ENCODE results near the gene UTP3.

Gene UTP3

GRCh38 chr4:70666369-70666768 is 22.0 kb upstream of the UTP3 start, which contains the start of gene JCHAIN:
Gene JCHAIN (minus strand): TSS chr4:70666508. CDS start chr4:70666490, 18 bp downstream.
- H3K4me1 ChIP-seq (ENCODE audit: control insufficient read depth, insufficient read depth, low read length): no peaks in the 10 kb centered on the region
- no peak within 1 kb of the TSS for H3K4me3 ChIP-seq (ENCODE audit: insufficient read depth, low read depth, low read length)
- H3K27me3 ChIP-seq (ENCODE audit: control insufficient read depth, insufficient read depth, low read length, poor library complexity, severe bottlenecking): no peaks in the 10 kb centered on the region
- 73 to 93% methylated on average over 1 of the region's 1 CpG for WGBS, 2 experiments
- no peaks in the 10 kb centered on the region for H3K36me3 ChIP-seq (ENCODE audit: control insufficient read depth, insufficient read depth, low read length)
- no peaks in the 10 kb centered on the region for H3K9me3 ChIP-seq (ENCODE audit: control insufficient read depth, low read length)
- no peak within 1 kb of the TSS for H3K27ac ChIP-seq (ENCODE audit: insufficient read depth, low read depth, low read length, poor library complexity, severe bottlenecking)

- H3K27me3 ChIP-seq (ENCODE audit: control insufficient read depth, insufficient read depth, low read length, poor library complexity, severe bottlenecking): no peaks in the 10 kb centered on the region
- H3K36me3 ChIP-seq (ENCODE audit: control insufficient read depth, insufficient read depth, low read length): no peaks in the 10 kb centered on the region
- H3K27ac ChIP-seq (ENCODE audit: insufficient read depth, low read depth, low read length, poor library complexity, severe bottlenecking): no peak overlapping the region
- no peaks in the 10 kb centered on the region for H3K4me1 ChIP-seq (ENCODE audit: control insufficient read depth, insufficient read depth, low read length)
- WGBS, 2 experiments: 85 to 90% methylated on average over 3 of the region's 3 CpGs
- no peaks in the 10 kb centered on the region for H3K9me3 ChIP-seq (ENCODE audit: control insufficient read depth, low read length)
- no peak overlapping the region for H3K4me3 ChIP-seq (ENCODE audit: insufficient read depth, low read depth, low read length)
Measured at GRCh38 chr4:70667740-70668535, 20.4 kb upstream of the UTP3 start.

GRCh38 chr4:70670332-70671014 is 17.9 kb upstream of the UTP3 start:
- WGBS, 2 experiments: 89 to 91% methylated on average over 3 of the region's 5 CpGs
- Histone ChIP-seq H3K27me3 (ENCODE audit: control insufficient read depth, insufficient read depth, low read length, poor library complexity, severe bottlenecking) (no peaks in the 10 kb centered on the region), H3K4me3 (ENCODE audit: insufficient read depth, low read depth, low read length) (no peak overlapping the region), H3K36me3 (ENCODE audit: control insufficient read depth, insufficient read depth, low read length) (no peaks in the 10 kb centered on the region), H3K27ac (ENCODE audit: insufficient read depth, low read depth, low read length, poor library complexity, severe bottlenecking) (no peak overlapping the region), H3K9me3 (ENCODE audit: control insufficient read depth, low read length) (no peaks in the 10 kb centered on the region), H3K4me1 (ENCODE audit: control insufficient read depth, insufficient read depth, low read length) (no peaks in the 10 kb centered on the region)

GRCh38 chr4:70671091-70671490 is 17.2 kb upstream of the UTP3 start:
- Histone ChIP-seq H3K4me1 (ENCODE audit: control insufficient read depth, insufficient read depth, low read length) (no peaks in the 10 kb centered on the region), H3K27me3 (ENCODE audit: control insufficient read depth, insufficient read depth, low read length, poor library complexity, severe bottlenecking) (no peaks in the 10 kb centered on the region), H3K4me3 (ENCODE audit: insufficient read depth, low read depth, low read length) (no peak overlapping the region), H3K36me3 (ENCODE audit: control insufficient read depth, insufficient read depth, low read length) (no peaks in the 10 kb centered on the region), H3K27ac (ENCODE audit: insufficient read depth, low read depth, low read length, poor library complexity, severe bottlenecking) (no peak overlapping the region), H3K9me3 (ENCODE audit: control insufficient read depth, low read length) (no peaks in the 10 kb centered on the region)
- WGBS, 2 experiments: 88 to 94% methylated on average over 2 of the region's 2 CpGs

- Histone ChIP-seq H3K4me3 (ENCODE audit: insufficient read depth, low read depth, low read length) (no peak overlapping the region), H3K36me3 (ENCODE audit: control insufficient read depth, insufficient read depth, low read length) (no peaks in the 10 kb centered on the region)
Measured at GRCh38 chr4:70674191-70674590, 14.1 kb upstream of the UTP3 start.

GRCh38 chr4:70674731-70675130 is 13.6 kb upstream of the UTP3 start:
- Histone ChIP-seq H3K36me3 (ENCODE audit: control insufficient read depth, insufficient read depth, low read length) (no peaks in the 10 kb centered on the region), H3K9me3 (ENCODE audit: control insufficient read depth, low read length) (no peaks in the 10 kb centered on the region), H3K27ac (ENCODE audit: insufficient read depth, low read depth, low read length, poor library complexity, severe bottlenecking) (no peak overlapping the region), H3K4me1 (ENCODE audit: control insufficient read depth, insufficient read depth, low read length) (no peaks in the 10 kb centered on the region), H3K27me3 (ENCODE audit: control insufficient read depth, insufficient read depth, low read length, poor library complexity, severe bottlenecking) (no peaks in the 10 kb centered on the region), H3K4me3 (ENCODE audit: insufficient read depth, low read depth, low read length) (no peak overlapping the region)
- WGBS, 2 experiments: 92 to 94% methylated on average over 1 of the region's 1 CpG

More at GRCh38 chr4:70674191-70674590, 14.1 kb upstream of the UTP3 start:
- H3K27ac ChIP-seq (ENCODE audit: insufficient read depth, low read depth, low read length, poor library complexity, severe bottlenecking): no peak overlapping the region
- no peaks in the 10 kb centered on the region for H3K4me1 ChIP-seq (ENCODE audit: control insufficient read depth, insufficient read depth, low read length)
- no peaks in the 10 kb centered on the region for H3K27me3 ChIP-seq (ENCODE audit: control insufficient read depth, insufficient read depth, low read length, poor library complexity, severe bottlenecking)
- no peaks in the 10 kb centered on the region for H3K9me3 ChIP-seq (ENCODE audit: control insufficient read depth, low read length)

- 85 to 89% methylated on average over 6 of the region's 6 CpGs for WGBS, 2 experiments
- Histone ChIP-seq H3K9me3 (ENCODE audit: control insufficient read depth, low read length) (no peaks in the 10 kb centered on the region), H3K36me3 (ENCODE audit: control insufficient read depth, insufficient read depth, low read length) (no peaks in the 10 kb centered on the region), H3K4me1 (ENCODE audit: control insufficient read depth, insufficient read depth, low read length) (no peaks in the 10 kb centered on the region), H3K4me3 (ENCODE audit: insufficient read depth, low read depth, low read length) (no peak overlapping the region), H3K27ac (ENCODE audit: insufficient read depth, low read depth, low read length, poor library complexity, severe bottlenecking) (no peak overlapping the region), H3K27me3 (ENCODE audit: control insufficient read depth, insufficient read depth, low read length, poor library complexity, severe bottlenecking) (no peaks in the 10 kb centered on the region)
Measured at GRCh38 chr4:70676554-70677090, 11.7 kb upstream of the UTP3 start.

- H3K36me3 ChIP-seq (ENCODE audit: control insufficient read depth, insufficient read depth, low read length): no peaks in the 10 kb centered on the region
- H3K27ac ChIP-seq (ENCODE audit: insufficient read depth, low read depth, low read length, poor library complexity, severe bottlenecking): no peak overlapping the region
- no peaks in the 10 kb centered on the region for H3K9me3 ChIP-seq (ENCODE audit: control insufficient read depth, low read length)
- no peak overlapping the region for H3K4me3 ChIP-seq (ENCODE audit: insufficient read depth, low read depth, low read length)
- 86 to 92% methylated on average over 1 of the region's 1 CpG for WGBS, 2 experiments
- no peaks in the 10 kb centered on the region for H3K27me3 ChIP-seq (ENCODE audit: control insufficient read depth, insufficient read depth, low read length, poor library complexity, severe bottlenecking)
- H3K4me1 ChIP-seq (ENCODE audit: control insufficient read depth, insufficient read depth, low read length): no peaks in the 10 kb centered on the region
Measured at GRCh38 chr4:70678383-70678999, 9.8 kb upstream of the UTP3 start.

GRCh38 chr4:70680934-70681333 is 7.4 kb upstream of the UTP3 start:
- Histone ChIP-seq H3K27me3 (ENCODE audit: control insufficient read depth, insufficient read depth, low read length, poor library complexity, severe bottlenecking) (no peaks in the 10 kb centered on the region), H3K4me3 (ENCODE audit: insufficient read depth, low read depth, low read length) (no peak overlapping the region), H3K27ac (ENCODE audit: insufficient read depth, low read depth, low read length, poor library complexity, severe bottlenecking) (no peak overlapping the region), H3K36me3 (ENCODE audit: control insufficient read depth, insufficient read depth, low read length) (no peaks in the 10 kb centered on the region), H3K9me3 (ENCODE audit: control insufficient read depth, low read length) (no peaks in the 10 kb centered on the region), H3K4me1 (ENCODE audit: control insufficient read depth, insufficient read depth, low read length) (no peaks in the 10 kb centered on the region)

- Histone ChIP-seq H3K9me3 (ENCODE audit: control insufficient read depth, low read length) (no peaks in the 10 kb centered on the region), H3K27ac (ENCODE audit: insufficient read depth, low read depth, low read length, poor library complexity, severe bottlenecking) (no peak overlapping the region), H3K36me3 (ENCODE audit: control insufficient read depth, insufficient read depth, low read length) (no peaks in the 10 kb centered on the region), H3K27me3 (ENCODE audit: control insufficient read depth, insufficient read depth, low read length, poor library complexity, severe bottlenecking) (no peaks in the 10 kb centered on the region), H3K4me3 (ENCODE audit: insufficient read depth, low read depth, low read length) (no peak overlapping the region), H3K4me1 (ENCODE audit: control insufficient read depth, insufficient read depth, low read length) (no peaks in the 10 kb centered on the region)
Measured at GRCh38 chr4:70681704-70682103, 6.6 kb upstream of the UTP3 start.
